Activated T-cell treated with anti-CD3 and anti-CD28 coated beads for 4 hours (primary cell): ENCODE results near the gene MARCHF10.

Experiments
- DNase-seq: peaks from one replicate; pipeline ENCODE4 v3.0.0-alpha.2; 2020

Gene MARCHF10

DNA sequence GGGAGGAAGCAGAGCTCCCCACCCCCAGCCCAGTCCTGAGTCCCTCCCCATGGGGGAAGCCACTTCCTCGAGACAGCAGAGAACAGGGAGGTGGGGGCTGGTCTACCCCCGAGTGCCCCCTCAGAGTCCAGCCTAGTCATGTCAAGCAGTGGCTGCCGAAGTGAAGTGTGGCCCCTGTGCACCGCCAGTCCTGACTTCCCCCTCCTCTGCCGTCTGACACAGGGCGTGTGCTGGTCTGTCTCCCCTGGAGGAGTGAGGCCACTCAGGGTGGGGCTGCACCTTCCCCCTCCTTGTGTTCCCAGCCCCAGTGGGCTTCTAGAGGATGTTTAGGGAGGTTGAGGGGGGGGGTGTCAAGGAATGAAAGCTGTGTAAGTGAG is 133.8 kb downstream of the MARCHF10 start:
- no peak for DNase-seq

DNA sequence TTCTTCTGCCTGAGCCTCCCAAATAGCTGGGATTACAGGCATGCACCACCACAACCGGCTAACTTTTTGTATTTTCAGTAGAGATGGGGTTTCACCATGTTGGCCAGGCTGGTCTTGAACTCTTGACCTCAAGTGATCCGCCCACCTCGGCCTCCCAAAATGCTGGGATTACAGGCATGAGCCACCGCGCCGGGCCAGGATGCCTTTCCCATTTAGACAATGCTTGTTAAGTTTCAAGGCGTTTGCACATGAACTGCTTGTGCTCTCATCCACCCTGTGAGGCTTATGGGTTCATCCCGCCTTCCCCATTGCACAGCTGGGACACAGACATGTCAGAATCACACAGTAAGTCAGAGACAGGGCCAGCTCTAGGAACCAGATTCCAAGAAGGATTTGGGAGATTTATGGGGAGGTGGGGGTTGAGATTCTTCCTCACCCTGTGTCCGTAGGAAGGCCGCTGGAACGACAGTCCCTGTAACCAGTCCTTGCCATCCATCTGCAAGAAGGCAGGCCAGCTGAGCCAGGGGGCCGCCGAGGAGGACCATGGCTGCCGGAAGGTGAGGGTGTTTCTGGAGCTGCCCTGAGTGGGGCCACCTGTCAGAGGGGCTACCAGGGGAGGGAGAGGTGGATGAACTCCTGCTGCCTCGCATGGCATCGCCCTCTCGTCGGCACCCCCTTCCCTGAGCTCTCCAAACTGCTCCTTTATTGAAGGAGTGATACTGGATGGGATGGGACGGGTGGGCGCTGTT is 134.3 kb downstream of the MARCHF10 start:
- DNase-seq: no peak

DNA sequence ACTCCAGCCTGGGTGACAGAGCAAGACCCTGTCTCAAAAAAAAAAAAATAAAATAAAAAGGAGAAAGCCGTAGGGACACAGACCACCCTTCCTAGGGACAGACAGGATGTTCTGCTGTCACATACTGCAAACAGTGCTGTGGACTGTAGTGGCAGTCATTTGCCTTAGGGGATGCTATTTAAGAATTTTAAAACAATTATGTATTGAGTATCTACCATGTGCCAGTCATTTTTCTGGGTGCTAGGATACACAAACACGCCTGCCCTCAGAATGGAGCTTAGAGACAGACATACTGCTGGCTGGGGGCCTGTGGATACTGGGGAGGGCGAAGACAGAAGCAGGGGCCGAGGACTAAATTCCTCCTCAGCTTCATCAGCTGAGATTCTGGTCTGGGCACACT is 135.2 kb downstream of the MARCHF10 start:
- no peak for DNase-seq

DNA sequence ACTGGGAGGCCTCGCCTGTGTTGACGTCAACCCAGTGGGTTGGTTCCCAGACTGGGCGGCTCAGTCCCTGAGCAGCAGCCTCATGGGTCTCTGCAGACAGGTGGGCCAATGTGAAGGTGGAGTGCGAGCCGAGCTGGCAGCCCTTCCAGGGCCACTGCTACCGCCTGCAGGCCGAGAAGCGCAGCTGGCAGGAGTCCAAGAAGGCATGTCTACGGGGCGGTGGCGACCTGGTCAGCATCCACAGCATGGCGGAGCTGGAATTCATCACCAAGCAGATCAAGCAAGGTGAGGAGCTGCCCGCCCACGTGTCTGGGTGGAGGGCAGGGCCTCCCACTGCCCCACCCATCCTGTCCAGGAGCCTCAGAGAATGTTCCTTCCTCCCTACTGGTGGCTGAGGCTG is 136.6 kb downstream of the MARCHF10 start:
- DNase-seq: no peak

DNA sequence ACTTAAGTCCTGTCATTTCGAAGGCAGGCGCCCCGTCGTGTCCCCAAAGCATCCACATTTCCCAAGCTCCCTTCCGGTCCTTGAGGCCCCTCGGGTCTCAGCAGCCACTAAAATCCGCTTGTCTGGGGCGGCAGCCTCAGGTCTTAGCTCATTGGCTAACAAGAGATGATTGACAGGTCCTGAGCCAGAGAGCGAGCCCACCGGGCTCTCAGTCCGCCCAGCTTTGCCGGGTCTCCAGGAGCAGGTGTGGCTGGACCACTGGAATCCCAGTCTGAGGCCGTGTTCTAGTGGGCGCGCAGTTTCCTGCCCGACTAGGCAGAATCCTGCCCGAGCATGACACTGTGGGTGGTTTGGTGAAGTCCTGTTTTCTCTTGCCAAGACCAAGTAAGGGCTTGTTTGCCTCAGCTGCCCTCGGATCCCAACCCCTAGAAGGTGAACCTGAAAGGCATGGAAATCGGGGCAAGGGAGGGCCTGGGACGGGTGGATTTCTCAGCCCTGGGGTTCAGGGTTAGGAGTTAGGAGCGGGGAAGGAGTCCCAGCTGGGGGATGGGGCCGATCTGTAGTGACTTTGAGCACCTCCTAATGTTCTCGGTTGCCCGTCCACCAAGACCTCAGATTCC is 137.8 kb downstream of the MARCHF10 start:
- no peak for DNase-seq

DNA sequence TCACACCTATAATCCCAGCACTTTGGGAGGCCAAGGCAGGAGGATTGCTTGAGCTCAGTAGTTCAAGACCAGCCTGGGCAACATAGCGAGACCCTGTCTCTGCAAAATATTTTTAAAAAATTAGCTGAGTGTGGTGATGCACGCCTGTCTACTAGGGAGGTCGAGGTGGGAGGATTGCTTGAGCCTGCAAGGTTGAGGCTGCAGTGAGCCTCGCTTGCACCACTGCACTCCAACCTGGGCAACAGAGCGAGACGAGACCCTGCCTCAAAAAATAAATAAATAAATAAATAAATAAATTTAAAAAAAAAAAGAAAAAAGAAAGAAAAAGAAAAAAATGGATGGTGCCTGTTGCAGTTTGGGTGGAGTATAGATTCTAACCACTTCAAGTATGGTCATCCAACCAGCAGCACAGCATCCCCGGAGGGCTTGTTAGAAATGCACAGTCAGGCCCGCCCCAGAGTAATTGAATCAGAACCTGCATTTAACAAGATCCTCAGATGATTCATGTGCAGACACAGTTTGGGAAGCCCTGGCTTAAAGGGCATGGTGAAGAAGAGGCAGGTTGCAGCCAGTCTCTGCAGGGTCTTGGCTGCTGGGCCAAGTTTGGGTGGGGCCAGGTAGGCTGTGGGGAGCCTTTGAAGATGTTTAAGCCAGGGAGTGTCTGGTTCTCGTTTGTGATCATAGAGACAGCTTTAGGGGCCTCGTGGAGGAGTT is 139.9 kb downstream of the MARCHF10 start:
- no peak for DNase-seq

DNA sequence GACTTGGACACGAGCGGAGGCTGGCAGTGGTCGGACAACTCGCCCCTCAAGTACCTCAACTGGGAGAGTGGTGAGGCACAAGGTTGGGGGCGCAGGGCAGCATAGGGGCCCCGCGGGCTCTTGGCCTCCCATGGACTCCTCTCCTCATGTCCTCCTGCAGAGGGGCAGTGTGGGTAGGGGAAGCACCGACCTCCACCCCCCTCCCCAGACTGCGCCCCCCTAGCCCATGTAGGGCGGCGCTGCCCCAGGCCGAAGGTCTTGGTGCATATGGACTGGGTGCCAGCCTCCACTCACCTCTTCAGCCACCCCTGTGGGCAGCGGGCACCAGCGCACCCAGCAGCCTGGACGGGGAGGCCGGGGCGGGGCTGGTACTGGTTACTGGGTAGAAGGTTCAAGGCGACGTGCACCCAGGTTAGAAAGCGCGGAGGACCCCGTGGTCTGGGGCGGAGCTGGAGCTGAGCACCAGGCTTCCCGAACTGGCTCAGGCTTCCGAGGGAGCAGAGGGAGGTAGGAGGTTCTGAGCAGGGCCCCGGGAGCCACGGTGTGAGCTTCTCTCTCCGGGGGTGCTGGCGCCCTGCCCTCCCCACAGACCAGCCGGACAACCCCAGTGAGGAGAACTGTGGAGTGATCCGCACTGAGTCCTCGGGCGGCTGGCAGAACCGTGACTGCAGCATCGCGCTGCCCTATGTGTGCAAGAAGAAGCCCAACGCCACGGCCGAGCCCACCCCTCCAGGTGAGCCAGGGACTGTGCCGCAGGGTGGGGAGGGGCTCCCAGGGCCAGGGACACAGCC is 141.1 kb downstream of the MARCHF10 start:
- DNase-seq: no peak

DNA sequence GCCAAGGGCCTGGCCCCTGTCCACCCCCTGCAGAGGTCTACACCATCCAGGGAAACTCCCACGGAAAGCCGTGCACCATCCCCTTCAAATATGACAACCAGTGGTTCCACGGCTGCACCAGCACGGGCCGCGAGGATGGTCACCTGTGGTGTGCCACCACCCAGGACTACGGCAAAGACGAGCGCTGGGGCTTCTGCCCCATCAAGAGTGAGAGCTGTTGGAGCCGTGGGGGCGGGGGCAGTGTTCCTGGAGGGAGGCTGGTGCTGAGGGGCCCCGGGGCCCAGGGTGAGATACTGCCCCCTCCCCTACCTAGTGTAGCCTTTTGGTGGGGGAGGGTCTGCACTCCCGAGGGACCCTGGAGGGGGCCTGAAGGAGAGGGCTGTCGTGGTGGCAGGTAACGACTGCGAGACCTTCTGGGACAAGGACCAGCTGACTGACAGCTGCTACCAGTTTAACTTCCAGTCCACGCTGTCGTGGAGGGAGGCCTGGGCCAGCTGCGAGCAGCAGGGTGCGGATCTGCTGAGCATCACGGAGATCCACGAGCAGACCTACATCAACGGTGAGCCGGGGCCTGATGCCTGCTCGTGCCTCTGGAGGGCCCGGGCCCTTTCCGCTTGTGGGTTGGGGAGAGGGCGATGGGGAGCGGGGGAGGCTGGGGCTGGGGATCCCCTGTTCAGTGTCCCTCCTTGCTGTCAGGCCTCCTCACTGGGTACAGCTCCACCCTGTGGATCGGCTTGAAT is 141.9 kb downstream of the MARCHF10 start:
- no peak for DNase-seq

DNA sequence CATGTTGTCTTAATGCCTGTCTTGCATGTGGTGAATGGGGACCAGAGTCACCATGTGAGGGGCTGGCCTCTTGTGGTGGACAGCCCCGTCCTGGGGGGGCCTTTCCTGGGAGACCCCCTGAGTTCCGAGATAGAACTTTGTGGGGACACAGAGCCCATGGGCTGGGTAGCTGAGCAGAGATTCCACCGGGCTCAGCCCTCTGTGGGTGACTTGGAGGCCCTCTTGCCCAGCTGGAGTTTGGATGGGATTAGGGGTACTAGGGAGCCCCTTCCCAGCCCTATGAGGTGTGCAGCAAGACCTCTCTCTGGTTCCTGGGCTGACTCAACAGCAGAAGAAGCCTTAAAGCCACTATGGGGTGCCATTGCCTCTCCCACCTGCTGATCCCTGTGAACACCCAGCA is 142.5 kb downstream of the MARCHF10 start:
- no peak for DNase-seq

DNA sequence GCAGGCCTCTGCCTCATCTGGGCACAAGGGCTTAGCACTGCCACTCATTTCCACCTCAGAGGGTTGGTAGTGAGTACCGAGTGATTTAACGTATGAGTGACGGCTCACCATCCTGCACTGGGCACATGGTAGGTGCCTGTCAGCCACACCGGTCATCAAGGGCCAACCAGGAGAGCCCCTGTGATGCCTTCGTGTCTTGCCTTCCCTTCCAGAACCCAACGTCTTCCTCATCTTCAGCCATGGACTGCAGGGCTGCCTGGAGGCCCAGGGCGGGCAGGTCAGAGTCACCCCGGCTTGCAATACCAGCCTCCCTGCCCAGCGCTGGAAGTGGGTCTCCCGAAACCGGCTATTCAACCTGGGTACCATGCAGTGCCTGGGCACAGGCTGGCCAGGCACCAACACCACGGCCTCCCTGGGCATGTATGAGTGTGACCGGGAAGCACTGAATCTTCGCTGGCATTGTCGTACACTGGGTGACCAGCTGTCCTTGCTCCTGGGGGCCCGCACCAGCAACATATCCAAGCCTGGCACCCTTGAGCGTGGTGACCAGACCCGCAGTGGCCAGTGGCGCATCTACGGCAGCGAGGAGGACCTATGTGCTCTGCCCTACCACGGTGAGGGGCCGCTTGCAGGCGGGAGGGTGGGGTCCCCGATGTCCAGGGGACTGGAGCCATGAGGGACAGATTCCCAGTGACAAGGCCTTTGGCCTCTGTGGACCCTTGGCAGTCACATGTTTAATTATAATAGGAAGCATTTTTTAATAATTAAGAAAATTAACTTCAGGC is 143.6 kb downstream of the MARCHF10 start:
- DNase-seq: no peak

DNA sequence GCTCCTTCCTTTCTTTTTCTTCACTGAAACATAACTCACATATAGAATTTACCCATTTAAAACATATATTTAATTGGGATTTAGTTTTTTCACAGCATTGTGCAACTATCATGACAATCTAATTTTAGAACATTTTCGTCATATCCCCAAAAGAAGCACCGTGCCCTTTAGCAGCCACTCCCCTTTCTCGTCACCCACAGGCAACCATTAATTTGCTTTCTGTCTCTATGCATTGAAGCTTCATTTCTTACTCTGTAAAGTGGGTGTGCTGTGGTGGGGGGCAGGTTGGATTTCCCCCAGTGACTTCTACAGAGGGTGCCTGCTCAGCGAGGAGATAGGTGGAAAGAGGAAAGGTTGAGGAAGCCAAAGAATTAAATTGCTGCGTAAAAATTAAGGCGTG is 144.8 kb downstream of the MARCHF10 start:
- no peak for DNase-seq

DNA sequence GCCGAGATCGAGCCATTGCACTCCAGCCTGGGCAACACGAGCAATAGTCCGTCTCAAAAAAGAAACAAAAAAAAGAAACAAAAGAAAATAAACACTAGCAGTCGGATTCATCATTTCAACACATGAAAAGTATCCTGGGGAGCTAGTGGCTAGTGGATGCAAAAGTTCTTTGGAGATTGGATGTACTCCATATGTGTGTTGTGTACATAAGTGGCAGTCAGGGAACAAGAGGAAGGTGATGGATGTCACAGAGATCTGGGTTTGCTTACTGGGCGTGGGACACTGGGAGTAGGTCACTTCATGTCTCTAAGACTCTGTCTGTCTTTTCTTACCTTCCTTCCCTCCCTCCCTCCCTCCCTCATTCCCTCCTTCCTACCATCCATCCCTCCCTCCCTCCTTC is 145.3 kb downstream of the MARCHF10 start:
- no peak for DNase-seq

DNA sequence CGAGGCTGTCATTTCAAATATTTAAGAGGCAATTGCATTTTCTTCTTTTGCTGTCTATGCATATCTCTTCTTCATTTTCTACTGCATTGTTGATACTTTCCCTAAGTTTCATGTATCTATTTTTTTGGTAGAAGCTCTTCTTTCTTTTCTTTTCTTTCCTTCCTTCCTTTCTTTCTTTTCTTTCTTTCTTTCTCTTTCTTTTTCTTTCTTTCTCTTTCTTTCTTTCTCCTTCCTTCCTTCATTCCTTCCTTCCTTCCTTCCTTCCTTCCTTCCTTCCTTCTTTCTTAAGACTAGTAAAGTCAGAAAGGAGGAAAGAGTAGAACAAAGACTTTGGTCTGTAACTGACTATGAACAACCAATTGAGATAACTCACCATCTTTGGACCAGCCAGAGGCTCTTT is 146.8 kb downstream of the MARCHF10 start:
- no peak for DNase-seq

DNA sequence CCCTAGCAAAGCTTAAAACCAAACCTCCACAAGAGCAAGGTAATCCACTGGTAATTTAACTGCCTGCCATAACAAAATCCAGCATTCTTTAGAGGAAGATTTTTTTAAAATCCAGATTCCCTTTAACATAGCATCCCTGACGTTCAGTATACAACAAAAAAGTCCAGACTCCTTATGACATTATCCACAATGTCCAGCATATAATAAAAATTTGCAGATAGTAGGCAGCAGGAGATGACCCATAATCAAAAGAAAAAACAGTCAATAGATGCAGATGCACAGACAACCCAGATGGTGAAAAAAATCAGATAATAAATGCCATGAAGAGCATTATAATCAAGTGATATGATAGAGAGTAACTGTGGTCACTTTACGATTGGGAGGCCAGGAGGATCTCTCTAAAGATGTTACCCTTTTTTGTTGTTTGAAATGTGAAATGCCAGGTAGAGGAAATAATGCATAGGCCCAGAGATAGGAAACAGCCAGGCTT is 147.4 kb downstream of the MARCHF10 start:
- DNase-seq: no peak

DNA sequence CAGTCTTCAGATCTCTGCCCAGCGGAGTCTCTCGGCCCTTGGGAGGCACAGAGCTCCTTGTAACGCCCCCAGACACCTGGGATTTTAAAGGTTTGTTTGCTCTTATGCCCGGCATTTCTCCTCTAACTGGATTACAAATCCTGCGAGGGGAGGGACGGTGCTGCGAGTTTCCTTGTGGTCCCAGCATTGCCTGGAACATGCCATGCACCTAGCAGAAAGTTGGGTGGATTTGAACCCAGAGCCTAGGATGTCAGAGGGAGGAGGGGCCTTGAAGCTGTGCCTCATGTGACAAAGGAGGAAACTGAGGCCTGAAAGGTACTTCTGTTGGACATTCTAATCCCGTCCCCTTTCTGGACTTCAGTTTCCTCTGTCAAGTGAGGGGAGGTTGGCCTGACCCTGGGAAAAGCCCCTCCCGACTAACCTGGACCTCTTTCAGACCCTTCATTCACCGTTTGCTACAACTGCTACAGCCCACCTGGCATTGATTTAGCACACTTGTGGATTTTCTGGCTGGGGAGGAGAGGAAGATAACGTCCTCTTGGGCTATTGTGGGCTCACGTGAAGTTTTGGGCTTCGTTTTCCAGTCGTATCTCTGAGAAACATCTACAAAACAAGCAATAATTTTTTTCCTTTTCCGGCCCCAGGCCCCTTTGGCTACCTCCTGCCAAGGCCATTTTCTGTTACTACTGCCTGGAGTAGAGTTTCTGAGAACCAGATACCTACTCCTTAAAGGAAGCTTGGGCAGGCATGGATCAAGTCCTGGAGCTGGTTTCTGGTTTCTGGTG is 149.8 kb downstream of the MARCHF10 start:
- DNase-seq: no peak

DNA sequence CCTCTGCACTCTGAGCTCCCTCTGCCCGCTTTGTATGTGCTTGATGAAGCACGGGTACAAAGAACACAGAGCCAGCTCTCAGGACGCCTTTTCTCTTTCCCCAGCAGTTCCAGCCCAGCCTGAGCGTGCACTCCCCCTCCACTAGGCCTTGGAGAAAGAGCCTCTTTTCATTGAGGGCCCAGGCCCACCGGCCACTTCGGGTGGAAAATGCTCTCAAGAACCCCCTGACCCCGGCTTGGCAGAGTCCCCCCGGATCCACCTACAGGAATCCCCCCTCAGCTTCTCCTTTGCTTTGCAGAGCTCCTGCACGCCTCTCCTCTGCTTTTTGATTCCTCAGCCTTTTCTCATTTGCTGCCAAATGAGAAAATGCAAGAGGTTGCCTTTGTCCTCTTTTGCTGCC is 150.4 kb downstream of the MARCHF10 start:
- no peak for DNase-seq

DNA sequence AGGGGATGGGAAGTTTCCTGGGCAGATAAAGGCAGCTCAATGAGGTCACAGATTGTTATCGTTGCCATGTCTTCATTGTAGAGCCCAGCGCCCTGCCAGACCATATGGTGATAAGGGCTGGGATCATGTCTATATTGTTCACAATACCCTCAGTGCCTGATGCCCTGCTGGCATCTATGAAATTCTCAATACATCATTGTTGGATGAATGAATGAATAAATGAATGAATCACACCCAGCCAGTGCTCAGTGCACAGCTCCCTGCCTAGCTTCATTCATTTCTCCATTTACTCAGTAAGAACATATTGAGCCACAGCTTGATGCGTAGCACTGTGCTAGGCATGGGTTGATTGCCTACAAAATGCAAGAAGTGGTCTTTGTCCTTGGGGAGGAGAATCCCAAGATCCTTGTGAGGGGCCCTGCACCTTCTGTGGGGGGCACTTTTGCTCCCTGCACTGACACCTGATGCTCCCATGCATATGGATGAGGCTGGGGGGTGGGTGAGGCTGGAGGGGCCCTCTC is 150.9 kb downstream of the MARCHF10 start:
- no peak for DNase-seq

DNA sequence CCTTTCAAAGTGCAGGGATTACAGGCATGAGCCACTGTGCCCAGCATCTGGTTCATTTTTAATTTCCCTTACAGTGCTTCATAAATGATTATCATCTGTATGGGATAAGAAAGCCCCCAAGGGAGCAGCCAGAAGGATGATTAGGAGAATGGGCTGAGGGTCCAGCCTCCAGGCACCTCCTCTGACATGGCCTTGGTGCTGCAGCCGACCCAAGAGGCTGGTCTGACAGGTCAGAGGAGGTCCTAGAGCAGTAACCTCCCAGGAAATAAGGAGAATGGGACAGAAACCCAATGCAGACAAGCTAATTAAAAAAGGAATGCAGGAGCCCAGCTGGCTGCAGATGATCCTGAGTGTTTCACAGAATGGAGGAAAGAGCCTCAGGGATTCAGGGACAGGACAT is 151.7 kb downstream of the MARCHF10 start:
- no peak for DNase-seq

DNA sequence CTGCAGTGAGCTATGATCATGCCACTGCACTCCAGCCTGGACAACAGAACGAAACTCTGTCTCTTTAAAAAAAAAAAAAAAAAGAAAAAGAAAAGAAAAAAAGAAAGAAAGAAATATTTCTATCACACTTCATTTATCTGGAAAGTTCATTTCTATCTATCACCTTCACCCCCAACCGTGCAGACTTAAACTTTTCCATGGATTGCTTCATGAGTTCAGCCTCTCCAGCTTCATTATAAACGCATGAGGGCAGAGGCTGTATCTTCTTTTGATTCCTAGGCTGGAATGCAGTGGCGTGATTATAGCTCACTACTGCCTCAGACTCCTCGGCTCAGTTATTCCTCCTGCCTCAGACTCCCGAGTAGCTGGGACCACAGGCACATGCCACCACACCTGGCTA is 152.5 kb downstream of the MARCHF10 start:
- DNase-seq: no peak
